Erythroblast (primary cell): ENCODE measurements around the gene MAN1A2.

ENCODE experiments used
- GATA1 ChIP-seq: IDR thresholded peaks from 2 replicates; pipeline ENCODE4 v1.6.1; 2011; ENCODE audit warnings: low read depth, mild to moderate bottlenecking, control low read depth, low read length, moderate library complexity
- POLR2A ChIP-seq: IDR thresholded peaks from 2 replicates; pipeline ENCODE4 v1.6.1; 2011; ENCODE audit warnings: mild to moderate bottlenecking, low read length

DNA sequence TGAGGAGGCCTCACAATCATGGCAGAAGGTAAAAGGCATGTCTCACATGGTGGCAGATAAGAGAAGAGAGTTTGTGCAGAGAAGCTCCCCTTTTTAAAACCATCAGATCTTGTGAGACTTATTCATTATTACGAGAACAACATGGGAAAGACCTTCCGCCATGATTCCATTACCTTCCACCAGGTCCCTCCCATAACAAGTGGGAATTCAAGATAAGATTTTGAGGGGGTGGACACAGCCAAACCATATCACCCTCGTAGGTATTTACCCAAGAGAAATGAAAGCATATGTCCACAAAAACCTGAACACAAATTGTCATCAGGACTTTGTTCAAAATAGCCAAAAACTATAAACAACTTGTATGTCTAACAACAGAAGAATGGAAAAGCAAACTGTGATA lies 192.7 kb downstream of the MAN1A2 start:
- TF ChIP-seq POLR2A (no peak), GATA1 (no peak)
